Subcutaneous adipose tissue (tissue), 4 donors: Measurements from ENCODE around the gene RAB20. TPM values are rescaled to one million over a fixed set of nuclear protein-coding genes. Genes with fewer than 3 reads are reported as not detected.

Experiments used
- CTCF ChIP-seq: fragments of 450-650 bp; IDR thresholded peaks from one replicate; pipeline ENCODE4 v1.5.1; 2016; ENCODE audit warnings: low read depth, mild to moderate bottlenecking, control low read depth, antibody characterized with exemption, moderate library complexity
- total RNA-seq, 4 donors: library from RNA; depleted of rRNA; stranded (reverse); fragments of >200 nt; gene quantifications; one replicate each; pipeline ENCODE4 v1.1.0, GENCODE V29; 2016

Gene RAB20
- total RNA-seq, 4 donors from 2014 or later, result 26.6 to 78.5 (median 37.8) TPM

- no peak for TF ChIP-seq CTCF
Measured at GRCh38 chr13:110503979-110504499, 57.5 kb downstream of the RAB20 start.

- no peak for TF ChIP-seq CTCF
Measured at GRCh38 chr13:110503037-110503901, 58.3 kb downstream of the RAB20 start.

- TF ChIP-seq CTCF, result no peak
Measured at GRCh38 chr13:110501188-110501587, 60.3 kb downstream of the RAB20 start.

GRCh38 chr13:110500341-110500740 lies 61.2 kb downstream of the RAB20 start:
- TF ChIP-seq CTCF, result no peak

GRCh38 chr13:110499621-110500281 lies 61.8 kb downstream of the RAB20 start:
- TF ChIP-seq CTCF, result no peak

GRCh38 chr13:110498765-110499164 lies 62.8 kb downstream of the RAB20 start:
- no peak for TF ChIP-seq CTCF

GRCh38 chr13:110498327-110498726 lies 63.2 kb downstream of the RAB20 start:
- no peak for TF ChIP-seq CTCF
